Karpas-422 (cell line): ENCODE data around the gene COPS9. TPM values are rescaled to one million over a fixed set of nuclear protein-coding genes. Genes with fewer than 3 reads are reported as not detected.

Experiments
- DNase-seq: peaks from one replicate; pipeline ENCODE4 v3.0.0-alpha.2; 2015
- H2AFZ ChIP-seq: fragments of 200-600 bp; sonication (generic); 2 replicates; pipeline ENCODE4 v1.6.1; 2014; ENCODE audit warnings: antibody characterized with exemption, low read length, mixed read lengths
- H3K27ac ChIP-seq: fragments of 200-600 bp; sonication (generic); 2 replicates; pipeline ENCODE4 v1.5.1; 2014; ENCODE audit warnings: mild to moderate bottlenecking, low read length, moderate library complexity
- H3K27me3 ChIP-seq: fragments of 200-600 bp; sonication (generic); 2 replicates; pipeline ENCODE4 v1.6.1; 2014; ENCODE audit warnings: low read length, mixed read lengths
- H3K36me3 ChIP-seq: fragments of 200-600 bp; sonication (generic); 2 replicates; pipeline ENCODE4 v1.6.1; 2014; ENCODE audit warnings: low read length, mixed read lengths; ENCODE audit not compliant: insufficient read depth
- H3K4me1 ChIP-seq: fragments of 200-600 bp; sonication (generic); 2 replicates; pipeline ENCODE4 v1.6.1; 2014; ENCODE audit warnings: mild to moderate bottlenecking, low read length, mixed read lengths
- H3K4me2 ChIP-seq: fragments of 200-600 bp; sonication (generic); 2 replicates; pipeline ENCODE4 v1.6.1; 2014; ENCODE audit warnings: low read length, low read depth, mild to moderate bottlenecking; ENCODE audit not compliant: poor library complexity, severe bottlenecking
- H3K4me3 ChIP-seq: fragments of 200-600 bp; sonication (generic); 2 replicates; pipeline ENCODE4 v1.5.1; 2014; ENCODE audit warnings: mild to moderate bottlenecking, antibody characterized with exemption, low read length, mixed read lengths
- H3K79me2 ChIP-seq: fragments of 200-600 bp; sonication (generic); 2 replicates; pipeline ENCODE4 v1.6.1; 2014; ENCODE audit warnings: mild to moderate bottlenecking, low read length, mixed read lengths
- H3K9ac ChIP-seq: fragments of 200-600 bp; sonication (generic); 2 replicates; pipeline ENCODE4 v1.6.0; 2014; ENCODE audit warnings: low read length
- H3K9me2 ChIP-seq: fragments of 200-600 bp; sonication (generic), shearing (Covaris generic); replicated peaks from 2 replicates; pipeline ENCODE4 v1.6.0; 2014; ENCODE audit warnings: mild to moderate bottlenecking, low read length, moderate library complexity; ENCODE audit not compliant: insufficient read depth
- H3K9me3 ChIP-seq: fragments of 300-700, 200-600 bp; sonication (generic); 2 replicates; pipeline ENCODE4 v1.6.1; 2014; ENCODE audit warnings: low read length, mixed read lengths
- H4K20me1 ChIP-seq: fragments of 200-600 bp; sonication (generic); 2 replicates; pipeline ENCODE4 v1.6.1; 2014; ENCODE audit warnings: mild to moderate bottlenecking, antibody characterized with exemption, low read length, low read depth; ENCODE audit not compliant: insufficient read depth
- total RNA-seq: library from RNA; depleted of rRNA; stranded (reverse); fragments of >200 nt; shearing (Covaris generic); gene quantifications from 2 replicates; pipeline ENCODE4 v1.2.3, GENCODE V29; 2014; ENCODE audit warnings: low replicate concordance

The COPS9 gene
- total RNA-seq, 1 experiment from 2014 or later, result 214 TPM

DNA sequence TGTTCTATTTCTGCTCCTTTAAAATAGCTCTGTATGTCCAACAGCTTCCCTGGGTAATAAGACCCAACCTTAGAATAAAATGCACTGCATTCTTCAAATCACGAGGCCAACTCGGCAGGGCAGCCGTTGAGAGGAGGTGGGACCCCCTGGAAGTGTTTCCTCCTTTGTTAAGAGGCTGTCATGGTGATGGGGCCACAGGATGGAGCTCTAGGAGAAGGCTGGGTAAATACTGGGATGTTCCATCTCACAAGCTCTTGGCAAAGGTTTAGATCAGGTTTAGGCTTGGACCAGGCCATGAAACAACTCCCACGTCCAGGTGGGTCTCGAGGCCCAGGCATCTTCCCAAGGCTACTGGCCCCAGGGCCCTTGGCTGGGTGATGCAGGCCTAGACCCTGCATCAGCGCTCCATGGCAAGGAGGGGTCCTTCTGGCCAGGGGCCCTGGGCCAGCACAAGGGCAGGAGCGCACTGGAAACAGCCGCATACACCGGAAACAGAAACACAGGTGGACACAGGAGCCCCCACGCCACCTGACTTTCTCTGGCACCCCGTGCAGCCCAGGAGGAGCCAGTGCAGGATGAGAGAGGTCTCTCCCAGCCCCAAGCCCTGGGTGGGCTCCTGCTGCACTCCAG is 43.2 kb upstream of the COPS9 start:
- Histone ChIP-seq H3K36me3 (no peaks in the 10 kb centered on the region), H3K9ac (no peak overlapping the region), H3K9me3 (no peaks in the 10 kb centered on the region), H3K4me2 (no peak overlapping the region), H3K27me3 (no peaks in the 10 kb centered on the region), H3K79me2 (no peaks in the 10 kb centered on the region), H4K20me1 (no peaks in the 10 kb centered on the region), H3K4me3 (no peak overlapping the region), H3K4me1 (no peaks in the 10 kb centered on the region), H2AFZ (no peak overlapping the region), H3K9me2 (no peaks in the 10 kb centered on the region), H3K27ac (no peak overlapping the region)
- DNase-seq, result no peak

DNA sequence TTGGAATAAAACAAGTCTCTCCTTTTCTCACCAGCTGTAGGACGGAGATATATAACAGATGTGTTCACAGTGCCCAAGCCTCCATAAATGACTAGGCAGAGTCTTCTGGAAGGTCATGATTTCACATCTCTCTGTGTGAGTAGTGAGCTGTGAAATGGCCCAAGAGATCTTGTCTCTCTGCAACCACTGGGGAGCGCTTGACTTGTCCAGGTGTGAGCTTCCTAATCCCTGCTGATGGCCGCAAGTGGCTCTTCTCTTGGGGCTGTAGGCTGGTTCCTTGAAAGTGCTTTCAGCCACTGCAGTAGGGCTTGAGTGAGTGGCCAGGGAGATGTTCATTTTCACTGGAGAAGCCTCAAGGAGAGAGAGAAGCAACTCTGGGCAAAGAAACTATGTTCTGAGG is 42.5 kb upstream of the COPS9 start:
- H3K9me3 ChIP-seq, result no peaks in the 10 kb centered on the region
- no peaks in the 10 kb centered on the region for H3K79me2 ChIP-seq
- no peak overlapping the region for H3K27ac ChIP-seq

DNA sequence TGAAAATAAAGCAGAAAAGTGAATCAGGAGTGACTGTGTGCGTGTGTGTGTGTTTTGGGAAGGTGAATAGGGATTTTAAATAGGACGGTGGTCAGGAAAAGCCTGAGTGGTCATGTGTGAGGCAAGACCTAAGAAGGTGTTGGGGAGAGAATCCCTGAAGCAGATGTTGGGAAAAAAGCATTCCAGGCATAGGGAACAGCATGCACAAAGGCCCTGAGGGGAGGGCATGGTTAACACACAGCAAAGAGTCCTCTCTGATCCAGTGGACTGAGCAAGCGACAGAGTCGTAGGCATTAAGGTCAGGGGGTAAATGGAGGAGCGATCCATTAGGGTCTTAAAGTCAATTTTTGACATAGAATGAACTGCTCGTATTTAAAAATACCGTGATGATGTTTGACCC is 38.4 kb upstream of the COPS9 start:
- H2AFZ ChIP-seq, result no peak overlapping the region
- H3K36me3 ChIP-seq, result no peaks in the 10 kb centered on the region
- peaks cover 3% of the 10 kb centered on the region; the same call in 1 of the 2 replicates for H3K27me3 ChIP-seq
- no peaks in the 10 kb centered on the region for H3K4me1 ChIP-seq
- no peak overlapping the region for H3K4me2 ChIP-seq
- H3K9ac ChIP-seq, result no peak overlapping the region
- no peaks in the 10 kb centered on the region for H3K9me3 ChIP-seq
- no peak for DNase-seq
- H3K27ac ChIP-seq, result no peak overlapping the region
- no peak overlapping the region for H3K4me3 ChIP-seq
- H4K20me1 ChIP-seq, result no peaks in the 10 kb centered on the region
- no peaks in the 10 kb centered on the region for H3K79me2 ChIP-seq
- no peaks in the 10 kb centered on the region for H3K9me2 ChIP-seq

More for the DNA sequence above, 42.5 kb upstream of the COPS9 start:
- no peak overlapping the region for H3K9ac ChIP-seq
- H3K4me1 ChIP-seq, result no peaks in the 10 kb centered on the region
- no peak overlapping the region for H3K4me2 ChIP-seq
- no peak overlapping the region for H2AFZ ChIP-seq
- no peaks in the 10 kb centered on the region for H3K36me3 ChIP-seq
- no peaks in the 10 kb centered on the region for H3K27me3 ChIP-seq
- no peaks in the 10 kb centered on the region for H3K9me2 ChIP-seq
- H3K4me3 ChIP-seq, result no peak overlapping the region
- H4K20me1 ChIP-seq, result no peaks in the 10 kb centered on the region
- DNase-seq, result no peak

DNA sequence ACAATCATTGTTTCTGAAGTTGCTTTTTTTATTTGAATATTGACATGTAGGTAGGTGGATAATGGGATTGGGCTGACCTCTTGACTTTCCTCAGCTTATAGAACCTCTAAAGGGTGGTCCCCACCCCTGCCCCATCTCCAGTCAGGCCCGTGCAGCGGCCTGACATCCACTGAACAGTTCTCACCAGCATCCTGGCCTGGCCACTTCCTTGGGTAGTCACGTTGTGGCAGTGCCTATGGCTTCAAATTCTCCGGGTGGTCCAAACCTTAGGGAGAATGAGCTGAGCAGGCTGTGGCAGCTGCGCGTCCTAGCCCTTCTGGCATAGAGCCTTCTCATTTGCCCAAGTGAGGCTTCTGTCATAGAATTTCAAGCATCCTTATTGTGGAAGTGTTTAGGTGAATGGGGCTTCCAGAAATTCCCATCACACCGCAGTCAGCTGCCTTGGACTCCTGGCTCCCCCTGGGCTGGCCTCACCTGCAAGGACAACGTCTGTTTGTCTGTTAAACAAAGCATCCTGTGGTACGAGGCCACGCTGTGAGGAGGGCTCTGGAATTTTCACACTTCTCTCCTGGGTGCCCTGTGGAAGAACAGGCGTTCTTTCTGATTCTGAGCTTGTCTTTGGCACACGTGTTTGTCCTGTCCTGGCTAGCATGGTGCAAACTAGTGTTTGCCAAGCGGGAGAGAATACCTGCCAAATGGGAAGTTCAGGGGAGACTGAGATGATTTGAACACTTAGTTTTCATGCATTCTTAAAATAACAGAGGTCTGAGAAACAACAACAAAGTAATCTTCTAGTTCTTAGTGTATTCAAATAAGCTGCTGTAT is 36.2 kb upstream of the COPS9 start:
- no peak overlapping the region for H2AFZ ChIP-seq

DNA sequence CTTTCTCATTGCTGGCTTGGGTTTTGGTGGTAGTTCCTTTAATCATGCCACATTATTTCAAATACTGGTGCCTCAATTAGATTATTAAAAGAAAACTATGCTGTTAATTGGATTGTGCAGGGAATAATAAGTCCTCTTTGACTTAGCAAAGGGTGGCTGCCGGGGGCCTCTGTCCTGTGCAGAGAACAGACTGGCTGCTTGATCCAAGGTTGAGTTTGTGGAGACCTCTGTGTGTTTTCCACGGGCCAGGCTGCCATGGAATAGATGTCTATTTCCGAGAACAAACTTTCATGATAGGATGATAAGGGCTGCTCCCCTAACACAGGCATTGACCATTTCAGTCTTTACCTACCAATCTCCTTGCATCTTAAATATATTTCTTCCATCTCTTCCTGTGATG is 34.8 kb upstream of the COPS9 start:
- H3K36me3 ChIP-seq, result no peaks in the 10 kb centered on the region

More for the DNA sequence above, 36.2 kb upstream of the COPS9 start:
- Histone ChIP-seq H3K9me3 (no peaks in the 10 kb centered on the region), H3K4me3 (no peak overlapping the region), H4K20me1 (no peaks in the 10 kb centered on the region), H3K79me2 (no peaks in the 10 kb centered on the region), H3K9me2 (no peaks in the 10 kb centered on the region), H3K4me1 (no peaks in the 10 kb centered on the region), H3K4me2 (no peak overlapping the region), H3K36me3 (no peaks in the 10 kb centered on the region), H3K27ac (no peak overlapping the region), H3K27me3 (peaks cover 3% of the 10 kb centered on the region; the same call in 1 of the 2 replicates), H3K9ac (no peak overlapping the region)
- no peak for DNase-seq

DNA sequence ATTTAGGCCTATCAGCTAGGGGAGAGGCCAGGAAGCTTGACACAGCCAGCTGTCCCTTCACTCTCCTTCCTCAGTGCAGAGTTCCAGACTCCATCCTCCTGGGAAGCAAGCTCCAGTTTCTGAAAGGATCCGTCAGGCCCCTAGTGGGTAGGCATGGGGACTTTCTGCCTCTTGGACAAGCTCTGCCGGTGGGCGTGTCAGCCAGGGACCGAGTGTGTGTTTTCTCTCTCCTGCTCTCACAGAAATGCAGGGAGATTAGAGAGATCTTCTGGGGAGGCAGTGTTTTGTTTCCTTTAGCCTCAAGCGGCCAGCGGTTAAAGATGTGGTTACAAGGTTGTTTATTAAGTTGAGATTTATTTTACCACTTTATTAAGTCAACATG is 34.2 kb upstream of the COPS9 start:
- Histone ChIP-seq H3K4me3 (no peak overlapping the region), H3K9me3 (no peaks in the 10 kb centered on the region), H4K20me1 (no peaks in the 10 kb centered on the region), H3K4me2 (no peak overlapping the region), H3K4me1 (no peaks in the 10 kb centered on the region), H3K27ac (no peak overlapping the region), H3K9me2 (no peaks in the 10 kb centered on the region), H3K79me2 (no peaks in the 10 kb centered on the region), H3K9ac (no peak overlapping the region), H2AFZ (no peak overlapping the region), H3K27me3 (peaks cover 3% of the 10 kb centered on the region; the same call in 1 of the 2 replicates), H3K36me3 (no peaks in the 10 kb centered on the region)
- no peak for DNase-seq

More for the DNA sequence above, 34.8 kb upstream of the COPS9 start:
- Histone ChIP-seq H2AFZ (no peak overlapping the region), H3K27me3 (peaks cover 3% of the 10 kb centered on the region; the same call in 1 of the 2 replicates), H3K9me3 (no peaks in the 10 kb centered on the region), H3K27ac (no peak overlapping the region), H3K4me2 (no peak overlapping the region), H3K79me2 (no peaks in the 10 kb centered on the region), H3K4me1 (no peaks in the 10 kb centered on the region), H3K4me3 (no peak overlapping the region), H4K20me1 (no peaks in the 10 kb centered on the region), H3K9ac (no peak overlapping the region), H3K9me2 (no peaks in the 10 kb centered on the region)
- no peak for DNase-seq

DNA sequence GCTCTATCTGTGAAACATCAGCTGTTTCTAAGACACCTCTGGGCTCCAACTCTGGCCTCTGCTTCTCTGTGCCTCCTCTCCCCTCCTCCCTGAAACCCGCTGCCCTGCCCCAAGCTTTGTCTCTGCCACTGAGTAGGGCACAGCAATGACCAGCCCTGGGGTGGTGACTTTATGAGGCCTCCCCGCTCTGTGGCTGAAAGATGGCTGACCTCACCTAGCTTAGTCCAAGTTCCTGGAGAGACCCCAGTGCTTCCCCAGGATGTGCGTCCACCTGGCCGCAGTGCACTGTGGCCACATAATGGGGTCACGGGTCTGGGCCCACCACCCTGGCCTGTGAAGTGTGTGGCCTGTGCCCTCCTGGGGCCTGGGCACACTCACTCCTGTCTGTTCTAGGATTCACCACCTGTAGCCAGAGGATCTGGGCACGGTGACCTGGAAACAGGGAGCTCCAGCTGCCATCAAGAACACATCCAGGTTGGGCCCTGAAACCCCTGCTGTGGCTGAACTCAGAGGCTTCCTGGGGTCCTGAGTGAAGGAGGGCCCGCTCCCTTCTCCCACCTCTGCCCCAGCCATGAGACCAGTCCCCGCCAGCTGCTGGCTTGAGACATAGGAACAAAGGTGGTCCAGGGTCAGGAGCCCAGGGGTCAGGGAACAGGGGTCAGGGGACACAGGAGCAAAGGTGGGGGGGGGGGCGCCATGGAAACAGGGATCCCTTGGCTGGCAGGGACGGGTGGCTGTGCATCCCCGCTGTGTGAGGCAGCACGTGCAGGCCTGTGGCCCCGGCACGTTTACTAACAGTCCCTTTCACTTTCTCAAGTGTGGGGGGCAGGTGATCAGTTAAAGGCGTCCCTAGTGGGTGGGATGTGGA is 33.6 kb upstream of the COPS9 start:
- Histone ChIP-seq H3K4me1 (no peaks in the 10 kb centered on the region), H3K27me3 (peaks cover 3% of the 10 kb centered on the region; the same call in 1 of the 2 replicates), H3K9me3 (no peaks in the 10 kb centered on the region), H3K79me2 (no peaks in the 10 kb centered on the region), H3K9ac (no peak overlapping the region), H2AFZ (no peak overlapping the region), H3K27ac (no peak overlapping the region), H3K9me2 (no peaks in the 10 kb centered on the region), H4K20me1 (no peaks in the 10 kb centered on the region), H3K36me3 (no peaks in the 10 kb centered on the region), H3K4me3 (no peak overlapping the region), H3K4me2 (no peak overlapping the region)
- no peak for DNase-seq
